Measurements from ENCODE around the gene TLX1.
"Not testable (repeated sequence)": the region's sequence is repeated elsewhere in the genome, so short reads cannot be mapped to it uniquely, and the experiment has no call there.

The TLX1 gene

DNA sequence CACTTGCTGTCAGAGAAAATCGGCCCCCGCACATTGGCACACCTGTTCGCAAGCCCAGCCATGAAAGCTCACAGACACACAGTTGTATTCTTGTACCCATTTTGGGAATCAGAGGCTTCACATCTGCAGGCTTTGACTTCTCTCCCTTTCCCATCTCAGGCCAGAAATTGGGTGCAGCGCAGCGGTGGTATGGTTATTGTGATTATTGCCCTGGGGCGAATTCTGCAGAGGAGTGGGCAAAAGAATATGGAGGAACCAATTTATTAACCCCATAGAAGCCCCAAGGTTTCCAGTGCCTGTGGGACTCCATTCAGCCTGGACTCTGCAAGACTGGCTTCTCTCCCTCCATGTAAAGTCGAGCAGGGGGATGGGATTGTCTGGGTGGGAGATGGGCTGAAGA is 14.0 kb downstream of the TLX1 start:
- Histone ChIP-seq H3K4me1 (ENCODE audit: insufficient read depth, low read length) (peaks cover 3% of the 10 kb centered on the region; the same call in 1 of the 2 replicates), H3K9me3 (ENCODE audit: control insufficient read depth, insufficient read depth, low read length) (no peaks in the 10 kb centered on the region), H3K9ac (ENCODE audit: low read depth, low read length) (no peak overlapping the region), H3K36me3 (ENCODE audit: insufficient read depth, low read length) (no peaks in the 10 kb centered on the region)

DNA sequence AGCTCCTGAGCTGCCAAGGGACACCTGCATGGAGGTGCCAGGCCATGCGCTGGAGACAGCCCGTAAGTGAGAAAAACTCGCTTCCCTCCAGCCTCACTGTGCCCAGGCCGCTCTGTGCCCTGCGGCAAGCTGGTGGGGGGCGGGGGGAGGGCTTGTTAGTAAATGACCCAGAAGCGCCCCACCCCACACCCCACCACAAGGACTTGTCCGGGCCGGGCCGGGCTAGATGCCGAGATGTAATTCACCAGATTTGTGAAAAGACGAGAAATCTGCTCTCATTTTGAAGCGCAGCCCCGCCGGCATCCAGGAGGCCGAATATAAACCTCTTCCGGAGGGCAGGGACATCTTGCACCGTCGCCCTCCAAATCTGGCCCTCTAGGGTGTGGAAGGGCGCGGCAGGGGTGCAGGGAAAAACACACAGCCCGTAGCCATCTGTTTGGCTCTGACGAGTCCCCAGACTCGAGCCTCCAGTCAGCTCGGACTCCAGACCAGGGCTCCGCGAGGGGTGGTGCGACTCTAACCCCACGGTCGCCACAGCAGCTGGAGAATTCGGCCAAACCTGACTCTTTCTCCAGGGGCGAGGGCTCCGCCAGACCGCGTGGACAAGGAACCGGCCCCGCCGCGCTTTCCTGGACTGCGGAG is 14.8 kb downstream of the TLX1 start:
- Histone ChIP-seq H3K9me3 (ENCODE audit: control insufficient read depth, insufficient read depth, low read length) (no peaks in the 10 kb centered on the region), H3K36me3 (ENCODE audit: insufficient read depth, low read length) (no peaks in the 10 kb centered on the region), H3K9ac (ENCODE audit: low read depth, low read length) (peak overlapping the region; percentile 43; the same call in 1 of the 2 replicates), H3K4me1 (ENCODE audit: insufficient read depth, low read length) (peaks cover 3% of the 10 kb centered on the region; the same call in 1 of the 2 replicates)

DNA sequence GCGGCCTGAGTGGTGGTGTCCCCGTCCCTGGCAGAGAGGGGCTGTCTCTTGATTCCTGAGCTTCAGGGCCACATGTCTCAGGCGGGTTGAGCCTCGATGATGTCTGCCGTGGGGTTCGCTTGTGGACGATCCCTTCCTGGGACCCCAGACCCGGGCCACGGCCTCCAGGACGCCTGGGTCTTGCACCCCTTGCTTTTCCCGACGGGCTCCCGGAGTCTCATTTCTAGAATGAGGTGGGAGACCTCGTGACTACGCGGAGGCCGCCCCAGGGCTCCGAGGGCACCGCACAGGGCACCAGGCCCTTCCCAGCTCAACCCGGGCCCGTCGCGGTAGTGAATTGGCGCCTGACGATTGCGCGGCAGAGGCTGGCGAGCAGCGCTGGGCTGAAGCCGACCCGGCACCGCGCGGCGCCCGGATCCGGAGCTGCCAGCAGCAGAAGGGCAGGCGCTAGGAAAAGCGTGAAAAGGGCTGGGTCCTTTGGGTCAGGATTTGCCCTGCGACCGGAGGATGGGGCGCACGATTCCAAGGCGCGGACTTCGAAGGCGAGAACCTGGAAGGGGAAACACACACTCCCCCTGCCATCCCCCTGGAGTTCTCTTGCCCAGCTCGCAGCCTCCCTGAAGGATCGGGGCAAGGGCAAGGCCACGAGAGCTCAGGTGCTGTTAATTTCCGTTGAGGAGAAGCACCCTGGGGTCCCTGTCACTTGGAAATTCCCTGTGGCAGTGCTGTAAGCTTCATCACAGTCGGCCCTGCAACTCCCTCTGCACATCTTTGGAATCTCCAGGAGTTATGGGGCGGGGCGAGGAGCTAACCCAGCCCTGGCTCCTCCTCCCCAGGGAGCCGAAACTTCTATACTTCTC is 15.5 kb downstream of the TLX1 start:
- H3K36me3 ChIP-seq (ENCODE audit: insufficient read depth, low read length), result no peaks in the 10 kb centered on the region
- H3K4me1 ChIP-seq (ENCODE audit: insufficient read depth, low read length), result peaks cover 3% of the 10 kb centered on the region; the same call in 1 of the 2 replicates
- no peaks in the 10 kb centered on the region for H3K9me3 ChIP-seq (ENCODE audit: control insufficient read depth, insufficient read depth, low read length)
- peak overlapping the region; percentile 43; the same call in 1 of the 2 replicates for H3K9ac ChIP-seq (ENCODE audit: low read depth, low read length)

DNA sequence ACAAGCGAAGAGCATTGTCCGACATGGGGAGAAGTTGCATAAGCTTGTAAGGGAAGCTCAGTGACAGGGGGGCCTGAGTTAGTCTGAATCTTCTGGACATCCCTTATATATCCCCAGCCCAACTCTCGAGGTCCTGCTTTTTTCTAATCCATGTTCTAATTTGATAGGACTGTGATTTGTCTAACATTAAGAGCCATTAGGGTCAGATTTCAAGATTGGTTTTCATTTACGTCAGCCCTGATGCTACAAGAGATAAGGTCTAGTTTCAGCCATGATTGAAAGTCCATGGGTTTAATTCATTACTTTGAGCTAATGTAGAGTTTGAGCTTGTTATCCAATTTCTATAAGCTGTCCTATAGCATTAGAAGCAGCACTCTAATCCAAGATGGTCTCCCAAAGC is 20.3 kb downstream of the TLX1 start:
- Histone ChIP-seq H3K9me3 (ENCODE audit: control insufficient read depth, insufficient read depth, low read length) (no peaks in the 10 kb centered on the region), H3K9ac (ENCODE audit: low read depth, low read length) (no peak overlapping the region), H3K36me3 (ENCODE audit: insufficient read depth, low read length) (no peaks in the 10 kb centered on the region)

DNA sequence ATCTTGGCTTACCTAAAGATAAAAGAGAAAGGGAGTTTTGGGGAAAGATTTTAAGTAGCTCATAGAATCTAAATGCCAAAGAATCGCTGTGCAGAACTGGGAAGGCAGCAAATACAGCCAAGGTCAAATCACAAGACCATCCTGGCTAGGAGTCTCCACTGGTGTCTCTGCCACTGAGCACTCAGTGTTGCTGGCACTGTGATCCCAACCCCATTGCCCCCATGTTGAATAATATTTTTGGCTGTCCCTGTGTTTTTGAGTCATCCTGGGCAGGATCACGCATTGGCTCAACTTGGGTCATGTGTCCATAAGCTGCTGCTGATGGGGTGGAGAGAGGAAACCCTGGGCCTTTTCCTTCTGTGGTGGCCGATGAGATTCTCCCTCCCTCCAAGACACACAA is 21.2 kb downstream of the TLX1 start:
- no peak overlapping the region for H3K9ac ChIP-seq (ENCODE audit: low read depth, low read length)
- no peaks in the 10 kb centered on the region for H3K9me3 ChIP-seq (ENCODE audit: control insufficient read depth, insufficient read depth, low read length)
- no peaks in the 10 kb centered on the region for H3K36me3 ChIP-seq (ENCODE audit: insufficient read depth, low read length)
- H3K4me1 ChIP-seq (ENCODE audit: insufficient read depth, low read length), result no peaks in the 10 kb centered on the region

More for the DNA sequence above, 20.3 kb downstream of the TLX1 start:
- H3K4me1 ChIP-seq (ENCODE audit: insufficient read depth, low read length), result no peaks in the 10 kb centered on the region

DNA sequence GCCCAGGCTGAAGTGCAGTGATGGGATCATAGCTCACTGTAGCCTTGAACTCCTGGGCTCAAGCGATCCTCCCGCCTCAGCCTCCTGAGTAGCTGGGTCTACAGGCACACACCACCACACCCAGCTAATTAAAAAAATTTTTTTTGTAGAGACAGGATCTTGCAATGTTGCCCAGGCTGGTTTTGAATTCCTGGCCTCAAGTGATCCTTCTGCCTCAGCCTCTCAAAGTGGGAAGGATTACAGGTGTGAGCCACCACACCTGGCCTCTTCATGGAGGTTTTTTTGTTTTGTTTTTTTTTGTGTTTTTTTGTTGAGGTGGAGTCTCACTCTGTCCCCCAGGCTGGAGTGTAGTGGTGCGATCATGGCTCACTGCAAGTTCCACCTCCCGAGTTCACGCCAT is 23.4 kb downstream of the TLX1 start:
- not testable (repeated sequence) for H3K9ac ChIP-seq (ENCODE audit: low read depth, low read length); H3K4me1 ChIP-seq (ENCODE audit: insufficient read depth, low read length); H3K36me3 ChIP-seq (ENCODE audit: insufficient read depth, low read length); H3K9me3 ChIP-seq (ENCODE audit: control insufficient read depth, insufficient read depth, low read length)

DNA sequence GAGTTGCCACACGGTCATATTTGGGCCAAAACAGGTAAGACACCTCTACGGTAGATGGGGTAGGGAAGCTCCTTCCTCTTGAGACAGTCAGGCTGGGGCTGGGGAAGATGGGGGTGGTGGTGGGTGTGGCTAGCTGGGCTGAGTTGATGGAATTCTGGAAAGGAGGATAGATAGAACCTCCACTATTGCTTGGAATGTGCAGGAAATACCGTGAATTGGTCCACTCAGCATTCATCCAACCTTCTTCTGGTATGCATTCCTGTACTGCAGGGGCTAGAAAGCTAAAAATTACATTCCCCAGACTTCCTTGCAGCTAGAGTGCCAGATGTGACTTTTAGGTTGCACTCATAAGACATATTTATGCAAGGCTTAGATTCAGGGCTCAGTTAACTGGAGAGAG is 24.8 kb downstream of the TLX1 start:
- H3K9ac ChIP-seq (ENCODE audit: low read depth, low read length), result no peak overlapping the region
- H3K9me3 ChIP-seq (ENCODE audit: control insufficient read depth, insufficient read depth, low read length), result no peaks in the 10 kb centered on the region
- no peaks in the 10 kb centered on the region for H3K36me3 ChIP-seq (ENCODE audit: insufficient read depth, low read length)
- H3K4me1 ChIP-seq (ENCODE audit: insufficient read depth, low read length), result 0 out of 2 replicates have a peak, but pooled peaks cover 2% of the 10 kb centered on the region

DNA sequence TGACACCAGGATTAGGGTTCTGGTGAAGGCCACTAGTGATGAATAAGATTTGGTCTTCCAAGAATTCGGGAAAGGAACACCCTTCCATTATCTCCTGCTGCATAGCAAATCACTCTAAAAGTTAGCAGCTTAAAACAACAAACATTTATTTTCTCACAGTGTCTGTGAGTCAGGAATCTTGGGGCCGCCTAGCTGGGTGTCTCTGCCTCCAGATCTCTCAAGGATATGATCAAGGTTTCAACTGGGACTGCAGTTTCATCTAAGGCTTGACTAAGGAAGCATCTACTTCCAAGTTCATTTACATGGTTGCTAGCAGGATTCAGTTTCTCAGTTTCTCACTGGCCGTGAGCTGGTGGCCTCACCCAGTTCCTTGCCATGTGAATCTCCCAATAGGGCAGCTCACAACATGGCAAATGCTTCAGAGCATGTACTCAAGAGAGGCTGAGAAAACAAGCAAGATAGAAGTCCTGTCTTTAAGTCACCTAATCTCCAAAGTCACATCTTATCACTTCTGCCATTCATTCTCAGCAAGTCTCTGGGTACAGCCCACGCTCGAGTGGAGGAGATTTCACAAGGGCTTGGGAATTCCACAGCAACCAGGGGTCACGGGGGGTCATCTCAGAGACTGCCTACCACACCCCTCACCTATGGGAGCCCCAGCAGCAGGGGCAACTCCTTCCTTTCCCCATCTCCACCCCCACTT is 26.8 kb downstream of the TLX1 start:
- Histone ChIP-seq H3K36me3 (ENCODE audit: insufficient read depth, low read length) (no peaks in the 10 kb centered on the region), H3K4me1 (ENCODE audit: insufficient read depth, low read length) (peaks cover 9% of the 10 kb centered on the region; the same call in 1 of the 2 replicates), H3K9me3 (ENCODE audit: control insufficient read depth, insufficient read depth, low read length) (no peaks in the 10 kb centered on the region), H3K9ac (ENCODE audit: low read depth, low read length) (no peak overlapping the region)

DNA sequence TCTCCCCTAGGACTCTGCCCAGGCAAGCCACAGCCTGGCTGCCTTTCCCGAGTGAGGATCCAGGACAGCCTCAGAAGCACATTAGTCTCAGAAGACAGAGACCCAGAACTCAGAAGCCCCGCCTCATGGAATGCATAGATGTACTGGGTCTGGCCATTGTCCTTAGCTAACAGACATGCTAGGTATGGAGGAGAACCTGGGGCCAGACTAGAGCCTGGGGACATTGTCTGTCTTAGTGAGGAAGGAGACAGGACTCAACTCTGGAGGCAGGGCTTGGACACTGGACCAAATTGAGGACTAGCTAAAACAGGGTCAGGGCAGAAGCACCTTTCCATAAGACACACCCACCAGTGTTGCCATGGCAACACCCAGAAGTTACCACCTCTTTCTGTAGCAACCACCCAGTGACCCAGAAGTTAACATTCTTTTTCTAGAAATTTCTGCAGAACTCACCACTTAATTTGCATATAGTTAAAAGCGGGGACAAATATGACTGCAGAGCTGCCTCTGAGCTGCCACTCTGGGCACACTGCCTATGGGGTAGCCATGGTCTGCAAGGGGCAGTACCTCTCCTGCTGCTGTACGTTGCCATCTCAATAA is 27.5 kb downstream of the TLX1 start:
- Histone ChIP-seq H3K9ac (ENCODE audit: low read depth, low read length) (no peak overlapping the region), H3K4me1 (ENCODE audit: insufficient read depth, low read length) (peaks cover 9% of the 10 kb centered on the region; the same call in 1 of the 2 replicates), H3K36me3 (ENCODE audit: insufficient read depth, low read length) (no peaks in the 10 kb centered on the region), H3K9me3 (ENCODE audit: control insufficient read depth, insufficient read depth, low read length) (no peaks in the 10 kb centered on the region)

DNA sequence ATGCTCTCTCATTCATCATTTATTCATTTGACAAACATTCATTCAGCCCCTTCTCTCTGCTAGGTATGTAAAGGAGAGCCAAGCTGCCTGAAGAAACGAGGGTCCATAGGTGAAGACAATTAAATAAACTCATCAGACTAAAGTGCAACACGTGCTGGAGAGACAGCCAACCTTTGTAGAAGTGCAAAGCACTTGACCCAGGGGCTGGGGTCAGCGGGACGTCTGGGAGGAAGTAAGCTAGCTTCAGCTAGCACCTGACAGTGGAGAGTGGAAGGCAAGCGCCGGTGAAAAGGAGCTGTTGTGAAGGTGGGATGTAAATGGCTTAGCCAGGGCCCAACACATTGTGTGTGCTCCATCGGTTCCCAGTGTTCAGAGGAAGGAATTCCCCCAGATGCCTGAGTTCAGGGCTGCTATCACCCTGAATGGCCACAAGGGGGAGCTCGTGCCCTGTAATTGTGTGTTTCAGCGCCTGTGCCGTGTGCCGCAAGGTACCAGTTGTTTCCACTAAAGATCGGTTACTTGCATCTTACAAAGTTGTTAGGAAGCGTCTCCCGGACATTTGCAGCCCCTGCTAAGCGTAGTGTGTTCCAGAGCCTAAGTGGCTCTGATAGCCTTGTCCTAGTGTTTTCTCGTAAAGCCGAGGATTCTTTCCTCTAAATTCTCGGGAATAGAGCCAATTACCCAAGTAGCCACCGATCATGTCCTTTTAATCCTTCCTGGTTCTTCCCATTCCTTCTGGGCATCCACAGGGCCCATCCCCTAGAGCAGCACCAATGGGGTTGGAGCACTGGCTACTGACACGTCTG is 30.6 kb downstream of the TLX1 start:
- Histone ChIP-seq H3K9ac (ENCODE audit: low read depth, low read length) (no peak overlapping the region; the same call in 1 of the 2 replicates), H3K9me3 (ENCODE audit: control insufficient read depth, insufficient read depth, low read length) (no peaks in the 10 kb centered on the region), H3K4me1 (ENCODE audit: insufficient read depth, low read length) (peaks cover 9% of the 10 kb centered on the region; the same call in 1 of the 2 replicates), H3K36me3 (ENCODE audit: insufficient read depth, low read length) (no peaks in the 10 kb centered on the region)

DNA sequence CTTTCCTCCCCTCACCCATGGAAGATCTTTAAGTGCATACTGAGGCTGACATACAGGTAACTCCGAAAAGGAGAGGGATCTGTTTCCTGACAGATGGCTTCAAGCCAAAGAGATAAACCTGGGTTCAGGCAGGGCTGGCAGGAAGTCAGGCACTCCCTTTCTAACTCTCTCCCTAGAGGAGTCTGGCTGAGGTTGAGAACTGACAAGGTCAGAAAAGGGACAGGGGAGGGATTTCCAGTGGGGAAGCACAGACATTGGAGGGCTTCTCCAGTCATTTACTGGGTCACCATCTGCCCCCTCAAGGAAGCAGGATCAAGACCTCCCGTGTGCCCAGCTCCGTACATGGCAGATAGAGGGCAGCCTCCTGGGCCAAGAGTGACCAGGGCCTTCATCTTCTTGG is 31.6 kb downstream of the TLX1 start:
- no peaks in the 10 kb centered on the region for H3K36me3 ChIP-seq (ENCODE audit: insufficient read depth, low read length)
- H3K9me3 ChIP-seq (ENCODE audit: control insufficient read depth, insufficient read depth, low read length), result no peaks in the 10 kb centered on the region
- H3K4me1 ChIP-seq (ENCODE audit: insufficient read depth, low read length), result peaks cover 9% of the 10 kb centered on the region; the same call in 1 of the 2 replicates
- no peak overlapping the region for H3K9ac ChIP-seq (ENCODE audit: low read depth, low read length)

DNA sequence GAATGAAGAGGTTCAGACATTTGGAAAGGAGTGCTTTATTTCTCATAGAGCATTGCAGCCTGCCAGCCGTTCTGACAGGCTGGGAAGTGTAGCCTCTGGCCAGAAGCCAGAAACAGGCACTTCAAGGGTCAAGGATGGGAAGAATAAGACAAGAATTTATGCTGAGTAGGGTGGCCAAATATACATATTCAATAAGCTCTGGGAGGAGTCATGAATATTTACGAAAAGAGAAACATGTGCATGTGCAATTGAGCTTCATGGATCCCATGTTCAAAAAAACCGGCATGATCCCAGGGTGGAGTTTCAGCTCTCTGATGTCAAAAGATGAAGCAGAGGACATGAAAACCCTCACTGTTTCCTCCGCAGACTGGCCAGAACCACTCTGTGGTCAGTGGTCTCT is 32.9 kb downstream of the TLX1 start:
- Histone ChIP-seq H3K36me3 (ENCODE audit: insufficient read depth, low read length) (no peaks in the 10 kb centered on the region), H3K9me3 (ENCODE audit: control insufficient read depth, insufficient read depth, low read length) (no peaks in the 10 kb centered on the region), H3K4me1 (ENCODE audit: insufficient read depth, low read length) (peaks cover 9% of the 10 kb centered on the region; the same call in 1 of the 2 replicates)

DNA sequence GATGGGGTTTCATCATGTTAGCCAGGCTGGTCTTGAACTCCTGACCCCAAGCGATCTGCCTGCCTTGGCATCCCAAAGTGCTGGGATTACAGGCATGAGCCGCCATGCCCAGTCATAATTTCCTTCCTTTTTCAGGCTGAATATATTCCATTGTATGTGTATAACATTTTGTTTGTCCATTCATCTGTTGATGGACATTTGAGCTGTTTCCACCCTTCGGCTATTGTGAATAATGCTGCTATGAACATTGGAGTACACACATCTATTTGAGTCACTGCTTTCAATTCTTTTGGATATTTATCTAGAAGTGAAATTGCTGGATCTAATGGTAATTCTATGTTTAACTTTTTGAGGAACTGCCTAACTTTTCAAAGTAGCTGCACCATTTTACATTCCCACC is 34.6 kb downstream of the TLX1 start:
- H3K9me3 ChIP-seq (ENCODE audit: control insufficient read depth, insufficient read depth, low read length), result no peaks in the 10 kb centered on the region
- no peaks in the 10 kb centered on the region for H3K36me3 ChIP-seq (ENCODE audit: insufficient read depth, low read length)
- H3K4me1 ChIP-seq (ENCODE audit: insufficient read depth, low read length), result peaks cover 8% of the 10 kb centered on the region; the same call in 1 of the 2 replicates
- no peak overlapping the region for H3K9ac ChIP-seq (ENCODE audit: low read depth, low read length)

More for the DNA sequence above, 32.9 kb downstream of the TLX1 start:
- no peak overlapping the region for H3K9ac ChIP-seq (ENCODE audit: low read depth, low read length)

Data from ES-I3 (cell line).